B cell (primary cell): Measurements from ENCODE around the gene GLI1. TPM values are rescaled to one million over a fixed set of nuclear protein-coding genes. Genes with fewer than 3 reads are reported as not detected.
A peak's percentile ranks its signal among the peaks of the same experiment; 100 is the strongest.

Experiments used
- ATAC-seq: fragments of 200-7000 bp; cut with Tn5 transposase; one replicate; pipeline ENCODE4 v1.10.0; 2021; ENCODE audit warnings: low read depth, mild to moderate bottlenecking, moderate number of reproducible peaks, moderate library complexity
- CTCF ChIA-PET: fragments of 350-600 bp; sonication (Branson Sonifier 250); formaldehyde crosslinking; loops from one replicate; lab custom pipeline; 2021; ENCODE audit warnings: antibody characterized with exemption, inconsistent platforms; lab: Charles Lee
- POLR2A ChIA-PET: fragments of 350-600 bp; sonication (Branson Sonifier 250); formaldehyde crosslinking; loops from one replicate; lab custom pipeline; 2021; ENCODE audit warnings: antibody characterized with exemption; lab: Charles Lee
- DNase-seq: peaks from one replicate; pipeline ENCODE4 v3.0.0; 2013
- H2AFZ ChIP-seq: 2 replicates; pipeline ENCODE4 v1.6.1; 2012; ENCODE audit warnings: mild to moderate bottlenecking, low read depth, low read length; ENCODE audit not compliant: insufficient read depth, poor library complexity, severe bottlenecking
- H3K27ac ChIP-seq, 2 donors: 1 replicate in 1 of 2; 2 replicates in 1 of 2; pipeline ENCODE4 v1.5.1; 2012 to 2013; ENCODE audit warnings: low read length in 2 of 2, mild to moderate bottlenecking in 2 of 2, moderate library complexity in 1 of 2
- H3K27me3 ChIP-seq, 4 experiments: fragments of 200-600 bp in 1 of 4; sonication (generic) in 1 of 4; replicated peaks in 1 of 4; 1 replicate in 2 of 4; 2 replicates in 2 of 4; pipeline versions ENCODE4 v1.6.1 to v1.7.0; 2013 to 2016; ENCODE audit warnings: low read length in 3 of 4, mild to moderate bottlenecking in 2 of 4, mixed read lengths in 1 of 4, moderate library complexity in 1 of 4; ENCODE audit not compliant: insufficient read depth in 4 of 4, control insufficient read depth in 3 of 4; ENCODE audit errors: control extremely low read depth in 1 of 4
- H3K36me3 ChIP-seq, 2 experiments: replicated peaks in 1 of 2; 1 replicate in 1 of 2; 2 replicates in 1 of 2; pipeline versions ENCODE4 v1.6.1 to v1.7.1; 2013; ENCODE audit warnings: low read length in 1 of 2; ENCODE audit not compliant: insufficient read depth in 2 of 2, control insufficient read depth in 1 of 2; ENCODE audit errors: control extremely low read depth in 1 of 2, extremely low read depth in 1 of 2
- H3K4me1 ChIP-seq, 2 donors: fragments of 200-600 bp in 1 of 2; sonication (generic) in 1 of 2; 1 replicate in 1 of 2; 2 replicates in 1 of 2; pipeline versions ENCODE4 v1.5.1 to v1.6.1; 2013 to 2017; ENCODE audit warnings: low read length in 2 of 2; ENCODE audit not compliant: control insufficient read depth in 2 of 2, insufficient read depth in 2 of 2
- H3K4me2 ChIP-seq: replicated peaks from 2 replicates; pipeline ENCODE3; 2012; ENCODE audit warnings: mild to moderate bottlenecking, low read depth, low read length; ENCODE audit not compliant: poor library complexity, severe bottlenecking
- H3K4me3 ChIP-seq, 5 experiments: fragments of 200-600 bp in 1 of 5; sonication (generic) in 1 of 5; 1 replicate in 3 of 5; 2 replicates in 2 of 5; pipeline versions ENCODE4 v1.5.1 to v1.7.0; 2011 to 2016; ENCODE audit warnings: low read length in 4 of 5, mild to moderate bottlenecking in 4 of 5, low read depth in 2 of 5, control low read depth in 1 of 5, moderate library complexity in 1 of 5; ENCODE audit not compliant: insufficient read depth in 1 of 5; ENCODE audit errors: control extremely low read depth in 1 of 5, extremely low read depth in 1 of 5
- H3K79me2 ChIP-seq: fragments of 200-600 bp; sonication (generic); one replicate; pipeline ENCODE4 v1.6.0; 2016; ENCODE audit warnings: low read length; ENCODE audit not compliant: control insufficient read depth, insufficient read depth
- H3K9ac ChIP-seq: fragments of 200-600 bp; sonication (generic); 2 replicates; pipeline ENCODE4 v1.6.1; 2017; ENCODE audit warnings: mild to moderate bottlenecking, low read length, moderate library complexity
- H3K9me3 ChIP-seq, 3 donors: one replicate each; pipeline versions ENCODE4 v1.6.1 to v1.7.1; 2013; ENCODE audit warnings: low read length in 2 of 3; ENCODE audit not compliant: control insufficient read depth in 2 of 3, insufficient read depth in 1 of 3; ENCODE audit errors: control extremely low read depth in 1 of 3
- H4K20me1 ChIP-seq: 2 replicates; pipeline ENCODE4 v1.6.0; 2012; ENCODE audit warnings: mild to moderate bottlenecking, low read length; ENCODE audit not compliant: insufficient read depth, control insufficient read depth, poor library complexity, severe bottlenecking
- H3K27ac Mint-ChIP-seq: one replicate; pipeline ENCODE4 v1.8.0; 2021; ENCODE audit warnings: mixed read lengths
- H3K27me3 Mint-ChIP-seq: one replicate; pipeline ENCODE4 v1.8.0; 2021; ENCODE audit warnings: mixed read lengths
- H3K4me1 Mint-ChIP-seq: one replicate; pipeline ENCODE4 v1.8.0; 2021; ENCODE audit warnings: mixed read lengths
- H3K4me3 Mint-ChIP-seq: one replicate; pipeline ENCODE4 v1.8.0; 2021; ENCODE audit warnings: mixed read lengths
- H3K9me3 Mint-ChIP-seq: one replicate; pipeline ENCODE4 v1.8.0; 2022; ENCODE audit warnings: mixed read lengths; ENCODE audit not compliant: insufficient read depth
- EZH2 ChIP-seq: IDR thresholded peaks from 2 replicates; pipeline ENCODE4 v1.6.1; 2012; ENCODE audit warnings: borderline replicate concordance, low read depth, mild to moderate bottlenecking, moderate library complexity, low read length; ENCODE audit not compliant: insufficient read depth, poor library complexity, severe bottlenecking
- WGBS: methylation state at CpG from one replicate; pipeline ENCODE4 v1.1.5; 2013; ENCODE audit warnings: missing lambda C conversion rate; ENCODE audit not compliant: insufficient coverage; 5-methylcytosine and 5-hydroxymethylcytosine counted together
- intact Hi-C: fragments of 100-400 bp; cut with micrococcal nuclease; formaldehyde crosslinking; loops from one replicate; pipeline ENCODE4 v1.10.0; 2022
- polyA plus RNA-seq: library from polyadenylated mRNA; depleted of rRNA; stranded (reverse); fragments of >200 nt; gene quantifications from 2 replicates; pipeline ENCODE4 v1.2.3, GENCODE V29; 2012
- total RNA-seq, 2 donors: library from RNA; stranded (reverse); fragments of 120-200 nt in 1 of 2; gene quantifications; 1 replicate in 1 of 2; 2 replicates in 1 of 2; pipeline versions ENCODE4 v1.2.3 to v1.2.4, GENCODE V29; 2013 to 2022
- TF ChIP-seq, protein P1 (sequence below): fragments of 200-600 bp; IDR thresholded peaks from one replicate; pipeline ENCODE4 v1.8.0; 2022; ENCODE audit warnings: antibody characterized with exemption, mild to moderate bottlenecking

The GLI1 gene
- total and polyA plus RNA-seq, 2 donors (not counting 1 experiment from before 2014, with no cell fraction given) = 4.1 to 5.4 TPM

DNA sequence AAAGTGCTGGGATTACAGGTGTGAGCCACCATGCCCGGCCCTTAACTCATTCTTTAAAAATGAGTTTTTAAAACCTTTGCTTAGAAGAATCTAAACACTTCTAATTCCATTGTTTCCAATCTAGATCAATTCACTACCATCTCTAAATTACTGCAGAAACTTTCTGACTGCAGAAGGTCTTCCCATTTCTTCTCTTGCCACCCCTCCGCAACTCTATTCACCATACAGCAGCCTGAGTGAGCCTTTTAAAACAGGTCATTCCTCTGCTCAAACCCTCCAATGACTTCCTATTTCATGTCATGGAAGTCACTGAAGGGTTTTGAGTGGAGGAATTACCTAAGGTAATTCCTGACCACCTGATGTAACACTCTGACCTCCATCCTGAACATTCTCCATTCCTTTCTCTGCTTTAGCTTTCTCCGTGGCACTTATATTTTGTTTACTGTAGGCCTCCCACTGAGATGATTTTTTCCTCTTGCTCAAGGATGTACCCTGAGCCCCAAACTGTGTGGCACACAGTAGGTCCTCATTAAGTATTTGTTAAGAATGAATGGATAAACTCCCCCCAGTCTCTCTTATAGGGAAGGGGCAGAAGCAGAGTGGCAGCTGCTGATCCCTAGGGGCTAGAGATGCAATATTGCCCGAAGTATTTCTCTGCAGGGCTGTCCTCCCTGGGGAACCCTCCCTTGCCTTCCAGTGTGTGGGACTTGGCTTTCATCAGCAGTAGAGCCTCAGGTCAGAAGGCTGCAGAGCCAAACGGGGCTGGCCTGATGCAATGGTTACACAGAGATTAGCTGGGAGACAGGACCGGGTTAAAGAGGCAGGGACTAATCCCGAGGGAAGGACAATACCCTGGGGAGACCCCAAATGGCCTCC, 59.6 kb downstream of the GLI1 start:
- H3K4me1 ChIP-seq = peaks cover 40 to 50% of the 10 kb centered on the region in 2 donors
- WGBS = 30% methylated on average over 6 of the region's 7 CpGs
- H3K27ac Mint-ChIP-seq = peak overlapping the region; percentile 100

More for the DNA sequence above, 59.6 kb downstream of the GLI1 start:
- no peaks in the 10 kb centered on the region for H3K27me3 Mint-ChIP-seq
- Histone ChIP-seq H3K4me3 (peak overlapping the region; percentile 97 to 100 (median 98)), H4K20me1 (peaks cover 19% of the 10 kb centered on the region), H3K36me3 (peaks cover 22 to 38% of the 10 kb centered on the region in 2 experiments), H3K4me2 (peak overlapping the region; percentile 96), H2AFZ (no peak overlapping the region), H3K9me3 (no peaks in the 10 kb centered on the region), H3K27me3 (no peaks in the 10 kb centered on the region), H3K9ac (peak overlapping the region; percentile 100), H3K79me2 (peaks cover 32% of the 10 kb centered on the region), H3K27ac (peak overlapping the region; percentile 97 to 98)
- DNase-seq (no peak), ATAC-seq (no peak)
- no peak for TF ChIP-seq EZH2
- TF ChIP-seq, protein P1, sequence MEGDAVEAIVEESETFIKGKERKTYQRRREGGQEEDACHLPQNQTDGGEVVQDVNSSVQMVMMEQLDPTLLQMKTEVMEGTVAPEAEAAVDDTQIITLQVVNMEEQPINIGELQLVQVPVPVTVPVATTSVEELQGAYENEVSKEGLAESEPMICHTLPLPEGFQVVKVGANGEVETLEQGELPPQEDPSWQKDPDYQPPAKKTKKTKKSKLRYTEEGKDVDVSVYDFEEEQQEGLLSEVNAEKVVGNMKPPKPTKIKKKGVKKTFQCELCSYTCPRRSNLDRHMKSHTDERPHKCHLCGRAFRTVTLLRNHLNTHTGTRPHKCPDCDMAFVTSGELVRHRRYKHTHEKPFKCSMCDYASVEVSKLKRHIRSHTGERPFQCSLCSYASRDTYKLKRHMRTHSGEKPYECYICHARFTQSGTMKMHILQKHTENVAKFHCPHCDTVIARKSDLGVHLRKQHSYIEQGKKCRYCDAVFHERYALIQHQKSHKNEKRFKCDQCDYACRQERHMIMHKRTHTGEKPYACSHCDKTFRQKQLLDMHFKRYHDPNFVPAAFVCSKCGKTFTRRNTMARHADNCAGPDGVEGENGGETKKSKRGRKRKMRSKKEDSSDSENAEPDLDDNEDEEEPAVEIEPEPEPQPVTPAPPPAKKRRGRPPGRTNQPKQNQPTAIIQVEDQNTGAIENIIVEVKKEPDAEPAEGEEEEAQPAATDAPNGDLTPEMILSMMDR = no peak
- ChIA-PET CTCF (interaction anchor here (1.8 kb wide), 1 partner anchor 60 kb away, joined by 7 read pairs; the partner anchor contains the start of gene GLI1), POLR2A (interaction anchor here (0.7 to 2.1 kb wide), 4 partner anchors 28 to 1512 kb away, joined by 3 to 11 read pairs (median 6); partner anchors contain the start of genes ARHGAP9 and DCTN2)
- H3K4me1 Mint-ChIP-seq = peaks cover 51% of the 10 kb centered on the region
- no peaks in the 10 kb centered on the region for H3K9me3 Mint-ChIP-seq
- intact Hi-C loops = no loop called here
- H3K4me3 Mint-ChIP-seq = peak overlapping the region; percentile 99
